Measurements from ENCODE around the gene NDUFAF3. TPM values are rescaled to one million over a fixed set of nuclear protein-coding genes. Genes with fewer than 3 reads are reported as not detected.

Gene NDUFAF3
- total RNA-seq, 1 experiment from 2014 or later = 91.0 TPM

DNA sequence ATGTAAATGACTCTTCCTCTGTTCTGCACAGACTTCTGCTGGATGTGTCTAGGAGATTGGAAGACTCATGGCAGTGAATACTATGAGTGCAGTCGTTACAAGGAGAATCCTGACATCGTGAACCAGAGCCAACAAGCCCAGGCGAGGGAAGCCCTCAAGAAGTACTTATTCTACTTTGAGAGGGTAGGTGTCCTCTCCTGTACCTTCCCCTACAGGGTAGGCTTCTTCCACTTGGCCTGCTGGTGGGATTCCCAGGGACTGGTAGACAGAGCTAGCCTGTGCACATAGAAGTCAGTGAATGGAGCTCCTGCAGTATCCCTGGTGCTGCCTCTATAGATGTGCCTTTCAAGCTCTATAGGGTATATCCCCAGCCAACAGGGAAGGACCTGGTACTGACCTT lies 42.5 kb upstream of the NDUFAF3 start:
- Histone ChIP-seq H3K27ac (ENCODE audit: low read depth, low read length) (no peak overlapping the region), H3K4me1 (ENCODE audit: control insufficient read depth in 1 of 2, insufficient read depth in 2 of 2, low read length in 2 of 2) (no peaks in the 10 kb centered on the region), H3K79me2 (ENCODE audit: insufficient read depth, low read length) (0 out of 2 replicates have a peak, but pooled peaks cover 4% of the 10 kb centered on the region), H3K4me3 (replicated peaks in 1 of 2; ENCODE audit: low read depth in 1 of 2, low read length in 2 of 2) (no peak overlapping the region), H3K9ac (ENCODE audit: low read length) (no peak overlapping the region), H3K4me2 (ENCODE audit: low read length) (no peak overlapping the region), H3K9me3 (ENCODE audit: control insufficient read depth in 1 of 2, insufficient read depth in 1 of 2, low read depth in 1 of 2, low read length in 2 of 2) (no peaks in the 10 kb centered on the region), H3K27me3 (ENCODE audit: insufficient read depth, low read length) (no peaks in the 10 kb centered on the region), H3K36me3 (ENCODE audit: control insufficient read depth in 1 of 2, insufficient read depth in 2 of 2, low read length in 2 of 2) (peaks cover 43 to 66% of the 10 kb centered on the region in 2 experiments), H3K9me2 (ENCODE audit: insufficient read depth) (no peaks in the 10 kb centered on the region), H4K20me1 (ENCODE audit: insufficient read depth) (no peaks in the 10 kb centered on the region), H2AFZ (ENCODE audit: low read depth, low read length, poor library complexity, severe bottlenecking) (no peak overlapping the region)
- ChIA-PET RAD21 (ENCODE audit: low non-redundant PET in 1 of 2, low total read pairs in 2 of 2, uncharacterized antibody in 2 of 2, unreplicated experiment in 2 of 2) (no interaction called here), CTCF (no interaction called here), POLR2A (no interaction called here)
- DNase-seq (ENCODE audit: low read depth, low spot score) = no peak
- BruUV-seq (replicated peaks) = no TSS peak
- intact Hi-C loops (cut with micrococcal nuclease) = no loop called here
- no peak for ATAC-seq
- TF ChIP-seq SIN3A (IDR thresholded peaks at IDR 0.05; ENCODE audit: low read depth) = no peak
- TF ChIP-seq ZFX (IDR thresholded peaks at IDR 0.05) = no peak
- no peak for TF ChIP-seq ATF3 (IDR thresholded peaks at IDR 0.05)
- TF ChIP-seq POLR2A (IDR thresholded peaks at IDR 0.05; ENCODE audit: borderline replicate concordance, extremely low read depth, insufficient read depth, insufficient read length) = no peak
- no peak for TF ChIP-seq YY1 (IDR thresholded peaks at IDR 0.05; ENCODE audit: extremely low read depth, insufficient replicate concordance, low read depth, low read length)
- no peak for TF ChIP-seq MAX (IDR thresholded peaks at IDR 0.05)
- TF ChIP-seq ZNF274 (IDR thresholded peaks at IDR 0.05; ENCODE audit: low read depth, low read length) = no peak
- no peak for TF ChIP-seq EGR1 (IDR thresholded peaks at IDR 0.05; ENCODE audit: low read depth)
- no peak for TF ChIP-seq TCF7L2 (IDR thresholded peaks at IDR 0.05; ENCODE audit: borderline replicate concordance, extremely low read depth, insufficient read depth, insufficient read length)
- no peak for TF ChIP-seq CEBPB (IDR thresholded peaks at IDR 0.05; ENCODE audit: low read depth)
- TF ChIP-seq CTCF (IDR thresholded peaks at IDR 0.05 in 2 of 3, conservative IDR thresholded peaks at IDR 0.05 in 1 of 3; ENCODE audit: borderline replicate concordance in 1 of 3, insufficient read depth in 1 of 3, low read depth in 2 of 3, low read length in 2 of 3) = no peak
- no peak for TF ChIP-seq EZH2 (IDR thresholded peaks at IDR 0.05)
- no peak for TF ChIP-seq SRF (IDR thresholded peaks at IDR 0.05; ENCODE audit: low read depth)
- TF ChIP-seq FOSL1 (IDR thresholded peaks at IDR 0.05; ENCODE audit: low read depth) = no peak
- no peak for TF ChIP-seq REST (IDR thresholded peaks at IDR 0.05; ENCODE audit: low read depth)

All from HCT116 (cell line).